GM18861 (cell line): Measurements from ENCODE around the gene TSPAN1.

Experiments
- ATAC-seq: cut with Tn5 transposase; IDR thresholded peaks from one replicate; pipeline ENCODE4 v1.9.1; 2021; ENCODE audit not compliant: unreplicated experiment

The TSPAN1 gene

DNA sequence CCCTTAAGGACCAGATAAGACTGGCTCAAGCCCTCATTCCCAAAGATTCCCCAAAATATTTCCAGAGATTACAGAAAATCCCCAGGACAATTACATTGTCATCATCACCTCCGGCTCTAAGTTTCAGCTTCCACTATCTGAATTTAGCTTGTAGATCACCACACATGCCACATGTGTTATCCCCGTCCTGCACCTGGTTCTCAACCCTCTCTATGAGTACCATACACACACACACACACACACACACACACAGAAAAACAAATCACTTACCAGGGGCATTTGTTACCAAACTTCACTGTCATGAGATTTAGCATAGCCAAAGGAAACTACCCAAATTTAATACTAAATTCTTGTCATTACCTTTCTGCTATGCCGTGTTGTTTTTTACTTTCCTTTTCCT lies 15.4 kb upstream of the TSPAN1 start:
- ATAC-seq, result no peak

DNA sequence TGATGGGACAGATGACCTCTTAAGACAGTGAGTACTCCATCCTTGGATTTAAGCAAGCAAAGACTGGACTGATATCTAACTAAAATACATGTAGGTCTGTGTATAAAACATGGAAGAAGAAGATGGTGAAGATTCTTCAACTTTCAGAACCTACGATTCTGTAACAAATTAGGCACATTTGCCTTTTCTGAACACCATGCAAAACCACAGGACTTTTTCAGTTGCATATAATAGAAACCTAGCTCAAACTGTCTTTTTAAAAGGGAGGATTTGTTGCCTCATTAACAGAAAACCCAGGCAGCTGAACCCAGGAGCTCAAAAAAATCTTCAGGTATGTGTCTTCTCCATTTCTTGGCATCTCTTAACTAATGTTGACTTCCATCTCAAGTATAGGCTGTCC lies 14.7 kb upstream of the TSPAN1 start:
- ATAC-seq, result no peak

DNA sequence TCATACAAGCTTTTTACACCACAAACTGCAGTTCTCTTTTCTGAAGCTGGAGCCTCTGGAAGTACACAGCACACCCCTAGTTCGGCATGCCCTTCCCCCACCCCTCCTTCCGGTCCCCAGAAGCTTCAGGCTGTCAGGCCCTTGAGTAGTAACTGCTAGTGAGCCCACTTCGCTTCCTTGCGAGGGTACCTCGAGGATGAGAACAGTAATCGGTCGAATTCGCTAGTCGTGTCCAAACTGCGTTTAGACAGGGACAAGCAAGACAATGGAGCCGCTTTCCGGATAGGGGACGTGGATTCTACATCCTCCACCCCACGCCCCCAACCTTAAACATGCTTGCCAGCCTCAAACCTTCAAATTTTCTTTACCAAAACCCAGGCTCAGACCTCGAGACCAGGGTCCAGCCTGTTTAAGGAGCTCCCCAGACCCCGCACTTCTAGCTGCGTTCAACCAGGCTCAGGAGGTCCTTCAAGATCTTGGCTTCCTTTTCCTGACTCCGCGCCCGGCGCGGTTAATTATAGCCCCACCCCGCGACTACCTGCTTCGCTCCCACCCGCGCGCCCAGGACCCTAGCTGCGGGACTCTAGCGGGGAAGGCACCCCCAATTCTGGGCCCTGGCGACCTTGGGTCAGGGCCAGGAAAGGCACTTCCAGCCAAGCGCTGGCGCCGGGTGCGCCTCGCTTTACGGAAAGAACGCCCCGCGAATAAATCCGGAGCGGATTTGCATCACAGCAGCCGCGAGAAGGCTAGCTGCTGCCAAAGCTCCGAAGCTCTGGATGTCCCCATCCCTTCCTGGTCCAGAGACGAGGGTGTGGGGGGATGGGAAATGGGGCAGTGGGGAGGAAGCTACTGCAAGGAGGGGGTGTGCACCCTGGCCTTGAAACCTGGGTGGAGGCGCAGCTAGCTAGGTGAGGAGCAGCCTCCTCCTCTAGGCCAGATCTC lies 8.1 kb upstream of the TSPAN1 start:
- no peak for ATAC-seq

DNA sequence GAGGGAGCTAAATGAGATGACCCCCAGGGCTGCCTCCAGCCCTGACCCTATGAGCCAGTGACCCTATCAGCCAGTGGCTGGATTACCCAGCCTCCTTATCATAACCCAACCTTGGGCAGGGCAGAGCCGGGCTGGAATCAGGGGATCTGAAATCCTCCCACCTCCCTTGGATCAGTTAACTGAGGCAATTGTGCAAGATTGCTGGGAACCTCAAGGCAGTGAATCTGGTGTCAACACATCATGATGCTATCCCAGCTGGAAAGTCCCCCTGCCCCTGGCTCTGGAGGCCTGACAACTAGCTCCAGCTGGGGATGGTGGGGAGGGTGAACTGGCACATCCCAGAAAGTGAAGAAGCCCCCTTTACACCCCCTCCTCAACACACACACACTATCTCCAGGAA lies 6.4 kb upstream of the TSPAN1 start:
- no peak for ATAC-seq

DNA sequence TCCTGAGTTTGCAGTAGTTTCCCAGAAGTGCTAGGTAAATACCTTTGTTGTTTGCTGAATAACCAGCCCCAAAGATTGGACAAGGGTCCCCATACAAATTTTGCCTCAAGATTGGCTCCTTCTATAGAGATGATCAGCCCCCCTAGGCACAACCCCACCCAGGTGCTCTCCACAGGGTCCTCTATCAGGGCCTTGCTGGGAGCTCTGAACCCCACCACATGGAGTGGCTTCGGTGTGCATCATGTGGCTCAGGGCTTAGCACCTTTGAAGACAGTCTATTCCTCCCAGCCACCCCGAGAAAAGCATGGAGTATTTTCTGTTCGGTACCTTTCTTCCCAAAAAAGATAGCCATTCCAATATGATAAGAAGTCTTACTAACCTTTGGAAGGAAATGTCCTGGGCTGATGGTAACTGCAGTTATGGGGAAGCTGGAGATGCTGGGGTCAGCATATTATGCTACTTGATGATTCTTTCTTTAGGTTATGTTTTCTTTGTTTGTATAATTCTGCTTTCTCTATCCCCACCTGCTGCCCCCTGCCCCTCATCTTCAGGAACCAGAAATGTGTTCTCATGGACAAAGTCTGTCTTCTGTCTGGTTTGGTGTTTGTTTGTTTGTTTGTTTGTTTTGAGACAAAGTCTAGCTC lies 5.0 kb upstream of the TSPAN1 start:
- ATAC-seq, result no peak

DNA sequence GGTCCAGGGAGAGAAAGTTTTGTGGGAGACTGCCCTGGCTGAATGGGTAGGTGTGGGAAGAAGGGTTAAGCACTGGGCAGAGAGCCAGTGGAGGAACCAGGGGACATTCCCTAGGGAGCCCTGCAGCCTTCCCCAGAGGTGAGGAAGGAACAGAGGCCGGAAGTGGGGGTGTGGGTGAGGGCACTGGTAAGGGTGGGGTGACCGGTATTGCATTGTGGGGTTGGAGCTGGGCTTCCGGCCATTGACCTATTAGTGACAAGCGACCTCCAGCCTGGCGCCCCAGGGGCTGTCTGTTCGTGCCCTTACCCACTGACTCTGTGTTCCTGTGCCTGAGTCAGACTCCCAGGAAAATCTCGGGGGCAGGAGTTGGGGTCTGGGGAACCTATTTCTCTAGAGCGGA lies 3.5 kb upstream of the TSPAN1 start:
- ATAC-seq, result no peak

DNA sequence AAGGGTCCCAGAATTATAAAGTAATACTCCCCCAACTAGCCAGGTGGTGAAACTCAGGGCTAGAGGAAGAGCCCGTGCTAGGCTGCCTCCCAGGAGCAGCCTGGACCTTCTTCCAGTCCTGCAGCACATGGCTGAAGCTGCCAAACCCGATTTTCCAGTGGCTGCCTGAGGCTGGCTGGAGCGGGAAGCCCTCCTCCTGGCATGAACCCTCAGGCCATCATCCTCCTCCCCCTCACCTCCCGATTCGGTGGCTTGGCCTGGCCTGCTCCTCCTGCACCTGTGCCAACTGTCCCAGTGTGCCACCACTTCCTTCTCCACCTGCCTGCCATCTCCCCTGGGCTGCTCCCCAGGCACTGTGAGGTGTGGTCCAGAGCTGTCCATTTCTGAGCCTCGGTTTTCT lies 3.0 kb upstream of the TSPAN1 start:
- ATAC-seq, result no peak

DNA sequence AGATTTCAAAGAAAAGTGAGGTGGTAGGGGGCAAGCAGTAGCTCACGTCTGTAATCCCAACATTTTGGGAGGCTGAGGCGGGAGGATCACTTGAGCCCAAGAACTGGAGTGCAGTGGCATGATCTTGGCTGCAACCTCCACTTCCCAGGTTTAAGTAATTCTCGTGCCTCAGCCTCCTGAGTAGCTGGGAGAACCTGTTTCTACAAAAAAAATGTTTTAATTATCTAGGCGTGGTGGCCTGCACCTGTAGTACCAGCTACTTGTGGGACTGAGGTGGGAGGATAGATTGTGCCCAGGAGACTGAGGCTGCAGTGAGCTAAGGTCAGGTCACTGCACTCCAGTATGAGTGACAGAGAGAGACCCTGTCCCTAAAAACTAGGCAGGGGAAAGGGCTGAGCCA lies 2.6 kb upstream of the TSPAN1 start:
- no peak for ATAC-seq

DNA sequence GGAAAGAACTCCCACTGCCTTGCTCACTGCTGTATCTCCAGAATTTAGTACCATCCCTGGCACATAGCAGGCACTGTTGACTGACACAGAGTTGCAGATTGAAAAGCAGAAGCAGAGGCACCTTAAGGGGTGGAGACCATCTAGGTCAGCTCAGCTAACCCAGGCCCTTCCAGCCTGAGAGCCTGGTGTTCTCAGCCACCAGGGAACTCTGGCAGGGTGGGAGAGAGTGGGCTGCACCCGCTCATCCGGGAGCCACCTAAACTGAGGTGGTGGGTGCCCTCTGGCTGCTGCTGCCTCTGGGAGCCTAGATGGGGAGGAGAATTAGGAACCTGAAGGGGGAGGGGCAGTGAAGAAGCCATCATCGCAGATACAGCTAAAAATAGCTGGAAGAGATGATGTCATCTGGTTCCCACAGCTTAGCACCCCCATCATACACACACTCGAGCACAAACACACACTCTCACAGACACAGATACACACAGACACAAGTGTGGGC lies 1.5 kb upstream of the TSPAN1 start:
- no peak for ATAC-seq

DNA sequence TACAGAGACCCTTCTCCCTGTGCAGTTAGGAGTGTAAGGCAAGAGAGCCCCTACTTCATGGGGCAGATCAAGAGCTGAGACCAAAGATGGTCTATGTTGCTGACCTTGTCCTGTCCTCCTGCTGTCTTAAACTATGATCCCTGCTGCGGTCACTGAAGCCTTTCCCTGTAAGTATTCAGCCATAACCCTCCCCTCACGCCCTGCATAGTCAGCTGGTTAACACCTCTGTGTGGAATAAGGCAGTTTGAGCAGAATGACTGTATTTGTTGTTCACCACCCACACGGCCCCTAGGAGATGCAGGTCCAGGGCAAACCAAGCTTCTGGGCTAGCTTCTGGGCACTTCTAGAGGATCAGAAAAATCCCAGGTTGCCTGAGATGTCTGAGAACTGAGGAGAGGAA lies 356 bp downstream of the TSPAN1 start:
- no peak for ATAC-seq

DNA sequence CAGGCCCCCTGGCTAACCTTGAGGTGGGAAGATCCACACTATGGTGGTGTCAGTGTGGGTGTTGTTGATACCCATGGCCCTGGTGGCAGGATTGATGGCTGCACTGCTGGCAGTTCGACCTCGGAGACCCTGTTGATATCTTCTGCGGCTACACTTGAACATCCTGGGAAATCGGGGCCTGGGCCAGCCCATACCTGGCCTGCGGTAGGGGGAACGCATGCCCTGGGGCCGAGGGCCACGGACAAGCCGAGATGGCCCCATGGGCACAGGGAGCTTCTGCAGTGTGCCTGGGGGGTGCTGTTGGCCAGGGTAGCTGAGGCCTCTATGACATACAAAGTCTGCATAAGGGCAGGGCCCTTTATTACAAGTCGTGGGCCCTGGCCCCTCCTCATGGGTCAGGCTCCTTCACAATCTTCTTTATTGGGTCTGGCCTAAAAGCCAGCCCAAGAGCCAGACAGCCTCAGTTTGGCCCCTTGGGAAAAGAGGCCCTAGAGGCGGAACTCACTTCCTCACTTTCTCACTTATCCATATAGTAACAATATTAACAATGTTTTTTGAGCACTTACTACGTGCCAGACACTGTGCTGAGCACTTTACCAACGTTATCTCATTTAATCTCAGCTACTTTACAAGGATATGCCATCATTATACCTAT lies 1.5 kb downstream of the TSPAN1 start, which contains the start of gene P3R3URF:
P3R3URF (minus strand) TSS at position 278 of the 655 bp plus-strand sequence; CDS start at position 261, 17 bp downstream.
- ATAC-seq, result no peak

DNA sequence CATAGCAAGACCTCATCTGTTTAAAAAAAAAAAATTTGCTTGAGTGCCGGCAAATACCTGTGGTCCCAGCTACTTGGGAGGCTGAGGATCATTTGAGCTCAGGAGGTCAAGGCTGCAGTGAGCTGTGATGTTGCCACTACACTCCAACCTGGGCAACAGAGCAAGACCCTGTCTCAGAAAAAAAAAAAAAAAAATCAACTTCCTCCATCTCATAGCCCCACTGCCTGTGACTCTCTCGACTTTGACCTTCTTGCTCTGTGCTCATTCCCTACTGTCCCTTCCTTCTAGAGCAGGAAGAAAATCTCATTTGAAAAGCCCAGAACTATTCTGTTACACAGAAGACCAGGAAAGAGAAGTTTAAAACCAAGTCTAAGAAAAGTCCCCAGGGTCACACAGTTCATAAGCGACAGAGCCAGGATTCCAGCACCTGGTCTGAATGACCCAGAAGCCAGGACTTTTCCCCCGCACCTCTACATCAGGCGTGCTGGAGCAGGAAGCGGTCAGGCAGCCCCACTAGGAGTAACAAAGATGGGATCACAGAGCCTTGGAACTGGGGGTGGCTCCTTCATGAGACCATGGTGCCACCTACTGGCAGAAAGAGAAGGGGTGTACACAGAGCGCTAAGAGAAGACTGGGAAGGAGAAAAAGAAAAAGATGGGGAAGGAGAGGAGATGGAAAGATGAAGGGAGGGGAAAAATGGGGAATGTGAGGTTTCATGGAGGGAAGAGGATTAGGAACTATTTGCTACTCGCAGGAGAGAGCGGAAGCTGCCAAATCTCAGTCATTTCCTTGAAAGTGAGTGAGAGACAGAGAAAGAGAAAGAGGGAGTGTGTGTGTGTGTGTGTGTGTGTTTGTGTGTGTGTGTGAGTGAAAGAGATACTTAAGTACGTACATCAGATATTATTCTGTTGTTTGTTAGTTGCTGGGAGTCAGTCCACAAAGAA lies 4.5 kb downstream of the TSPAN1 start:
- ATAC-seq, result no peak

DNA sequence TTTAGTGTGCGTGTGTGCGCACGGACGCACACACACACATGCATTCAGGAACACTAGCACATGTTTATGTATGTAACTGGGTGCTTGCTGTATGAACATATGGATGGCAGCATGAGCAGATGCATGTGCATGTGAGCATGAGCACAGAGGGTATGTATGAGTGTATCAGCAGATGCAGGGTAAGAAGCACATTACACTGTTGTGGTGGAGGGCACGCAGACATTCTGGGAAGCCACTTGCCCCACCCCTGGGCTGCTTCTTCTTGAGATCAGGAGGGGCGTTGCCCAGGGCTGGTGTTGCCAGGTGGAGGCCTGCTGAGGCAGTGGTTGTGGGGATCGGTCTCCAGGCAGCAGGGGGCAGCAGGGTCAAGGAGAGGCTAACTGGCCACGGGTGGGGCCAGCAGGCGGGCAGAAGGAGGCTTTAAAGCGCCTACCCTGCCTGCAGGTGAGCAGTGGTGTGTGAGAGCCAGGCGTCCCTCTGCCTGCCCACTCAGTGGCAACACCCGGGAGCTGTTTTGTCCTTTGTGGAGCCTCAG lies 5.3 kb downstream of the TSPAN1 start:
- no peak for ATAC-seq

DNA sequence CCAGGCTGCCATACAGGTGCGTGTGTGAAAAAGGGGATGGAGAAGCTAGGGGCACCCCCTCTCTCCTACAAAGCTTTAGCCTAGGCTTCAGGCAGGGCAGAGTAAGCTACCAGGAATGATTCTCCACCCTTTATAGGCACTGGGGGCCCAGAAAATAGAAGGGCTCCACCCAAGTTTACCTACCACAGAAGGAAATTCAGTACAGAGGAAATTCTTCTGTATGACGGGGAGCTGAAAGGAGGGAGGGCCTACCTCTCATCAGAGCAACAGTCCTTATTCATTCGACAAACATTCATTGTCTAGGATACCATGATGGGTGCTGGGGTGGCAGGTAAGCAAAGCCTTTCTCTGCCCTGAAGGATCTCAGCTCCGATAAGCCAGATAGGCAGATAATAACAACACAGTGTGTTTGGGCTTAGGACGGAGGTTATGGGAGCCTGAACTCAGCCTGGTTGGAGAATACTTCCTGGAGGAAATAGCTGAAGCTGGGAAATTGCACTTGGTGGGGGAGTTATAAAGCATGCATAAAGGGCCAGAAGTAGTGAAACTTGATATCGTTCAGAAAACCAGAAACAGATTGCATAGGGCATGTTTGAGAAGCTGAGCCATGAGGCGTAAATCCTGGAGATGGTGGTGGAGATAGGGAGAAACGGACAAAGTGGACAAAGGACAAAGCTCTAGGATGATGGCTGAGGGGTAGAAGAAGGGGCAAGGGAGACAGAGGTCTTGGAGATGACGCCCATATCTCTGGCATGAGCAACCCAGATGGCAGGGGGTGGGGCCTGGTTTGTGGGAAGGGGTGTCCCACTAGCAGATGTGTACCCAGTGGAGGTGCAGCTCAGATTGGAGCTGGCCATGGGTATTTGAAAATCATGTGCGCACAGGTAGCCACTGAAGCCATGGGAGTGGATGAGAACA lies 6.7 kb downstream of the TSPAN1 start:
- ATAC-seq, result no peak

DNA sequence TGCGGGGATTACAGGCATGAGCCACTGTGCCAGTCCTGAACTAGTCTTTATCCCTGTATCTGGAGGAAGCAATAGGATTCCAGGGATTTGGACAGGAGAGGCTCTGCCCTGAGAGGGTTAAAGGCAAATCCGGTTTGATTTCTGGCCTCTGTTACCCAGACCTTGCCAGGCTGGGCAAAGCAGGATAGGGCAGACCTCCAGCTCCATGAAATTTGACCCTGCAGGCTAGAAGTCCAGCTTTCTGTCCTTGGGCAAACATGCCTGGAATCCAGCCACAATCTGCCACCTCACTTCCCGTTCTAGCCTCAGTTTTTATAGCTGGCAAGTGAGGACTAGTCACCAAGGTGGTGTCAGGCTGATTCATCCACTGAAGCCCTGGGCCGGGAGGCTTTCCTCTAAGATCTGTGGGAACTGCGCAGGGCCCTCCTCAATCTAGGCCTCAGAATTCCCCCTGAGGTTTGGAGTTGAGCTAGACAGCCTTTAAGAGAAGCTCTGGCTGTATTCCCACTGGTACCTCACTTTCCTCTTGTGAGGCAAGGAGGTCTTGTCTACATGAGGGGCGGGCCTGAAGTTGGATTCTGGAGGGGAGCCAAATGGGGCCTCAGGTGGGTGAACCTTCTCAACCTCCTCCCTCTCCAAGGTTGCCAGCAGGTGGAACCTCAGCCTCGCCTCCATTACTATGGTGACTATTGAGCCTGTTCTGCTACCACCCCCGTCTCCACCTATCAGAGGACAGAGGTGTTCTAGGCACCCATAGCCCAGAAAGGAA lies 8.4 kb downstream of the TSPAN1 start:
- ATAC-seq, result no peak

DNA sequence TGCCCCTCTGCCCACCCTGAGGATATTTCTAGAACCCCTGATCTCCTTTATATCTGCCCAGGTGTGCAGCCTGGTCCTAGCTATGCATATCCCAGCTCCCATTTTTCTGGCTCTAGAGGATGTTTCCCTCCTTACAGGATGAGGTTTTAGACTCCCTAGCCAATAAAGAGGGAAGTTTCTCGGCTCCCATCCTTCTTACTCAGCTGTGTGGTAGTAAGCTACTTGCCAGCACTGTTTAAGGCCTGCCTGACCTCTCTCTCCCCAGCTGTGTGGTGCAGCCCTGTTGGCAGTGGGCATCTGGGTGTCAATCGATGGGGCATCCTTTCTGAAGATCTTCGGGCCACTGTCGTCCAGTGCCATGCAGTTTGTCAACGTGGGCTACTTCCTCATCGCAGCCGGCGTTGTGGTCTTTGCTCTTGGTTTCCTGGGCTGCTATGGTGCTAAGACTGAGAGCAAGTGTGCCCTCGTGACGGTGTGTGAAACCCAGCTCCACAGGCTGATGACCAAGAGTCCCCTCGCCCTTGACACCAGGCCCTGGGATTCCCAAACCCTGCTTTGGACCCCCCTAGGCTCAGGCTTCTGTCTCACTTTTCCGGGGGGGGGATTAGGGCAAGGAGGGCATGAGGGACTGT lies 9.2 kb downstream of the TSPAN1 start:
- no peak for ATAC-seq

DNA sequence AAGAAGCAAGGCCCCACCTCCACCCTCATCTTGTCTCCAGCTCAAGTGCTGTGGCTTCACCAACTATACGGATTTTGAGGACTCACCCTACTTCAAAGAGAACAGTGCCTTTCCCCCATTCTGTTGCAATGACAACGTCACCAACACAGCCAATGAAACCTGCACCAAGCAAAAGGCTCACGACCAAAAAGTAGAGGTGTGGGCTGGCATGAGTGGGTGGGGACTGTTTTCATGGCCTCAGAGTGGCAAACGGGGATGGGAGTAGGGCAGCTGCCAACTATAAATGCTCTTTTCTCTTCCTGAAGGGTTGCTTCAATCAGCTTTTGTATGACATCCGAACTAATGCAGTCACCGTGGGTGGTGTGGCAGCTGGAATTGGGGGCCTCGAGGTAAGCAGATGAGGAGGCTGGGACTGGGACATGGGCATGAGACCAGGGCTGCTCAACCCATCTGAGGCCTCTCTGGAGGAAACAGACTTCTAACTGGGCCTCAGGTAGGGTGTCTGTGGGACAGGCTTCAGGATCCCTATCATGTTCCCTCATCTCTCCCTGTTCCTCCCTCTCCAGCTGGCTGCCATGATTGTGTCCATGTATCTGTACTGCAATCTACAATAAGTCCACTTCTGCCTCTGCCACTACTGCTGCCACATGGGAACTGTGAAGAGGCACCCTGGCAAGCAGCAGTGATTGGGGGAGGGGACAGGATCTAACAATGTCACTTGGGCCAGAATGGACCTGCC lies 10.2 kb downstream of the TSPAN1 start:
- no peak for ATAC-seq
